ENCODE measurements around the gene RPS6KA1.
A peak's percentile ranks its signal among the peaks of the same experiment; 100 is the strongest.

Gene RPS6KA1

DNA sequence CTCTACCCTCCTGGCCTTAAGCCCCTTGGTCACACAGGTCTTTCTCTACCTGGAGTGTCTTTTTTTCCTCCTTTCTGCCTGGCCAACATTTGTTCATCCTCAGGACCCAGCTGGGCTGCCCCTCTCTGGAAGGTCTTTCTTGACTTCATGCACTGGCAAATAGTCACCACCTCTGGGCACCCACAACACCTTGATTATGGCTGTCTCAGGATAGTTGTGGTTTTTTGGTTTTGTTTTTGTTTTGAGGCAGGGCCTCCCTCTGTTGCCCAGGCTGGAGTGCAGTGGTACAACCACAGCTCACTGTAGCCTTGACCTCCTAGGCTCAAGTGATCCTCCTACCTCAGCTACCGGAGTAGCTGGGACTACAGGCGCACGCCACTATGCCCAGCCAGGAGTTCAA, 10.8 kb downstream of the RPS6KA1 start:
- Histone ChIP-seq H3K36me3 (replicated peaks) (no peaks in the 10 kb centered on the region), H3K4me3 (ENCODE audit: low read depth, low read length) (no peak overlapping the region), H3K27ac (no peak overlapping the region), H3K27me3 (replicated peaks) (no peaks in the 10 kb centered on the region)
- in situ Hi-C loops (cut with HindIII; ENCODE audit: low pct_ligation_motif_present, low sequenced_read_pairs) = no loop called here
- DNase-seq = no peak
- TF ChIP-seq, protein P1, sequence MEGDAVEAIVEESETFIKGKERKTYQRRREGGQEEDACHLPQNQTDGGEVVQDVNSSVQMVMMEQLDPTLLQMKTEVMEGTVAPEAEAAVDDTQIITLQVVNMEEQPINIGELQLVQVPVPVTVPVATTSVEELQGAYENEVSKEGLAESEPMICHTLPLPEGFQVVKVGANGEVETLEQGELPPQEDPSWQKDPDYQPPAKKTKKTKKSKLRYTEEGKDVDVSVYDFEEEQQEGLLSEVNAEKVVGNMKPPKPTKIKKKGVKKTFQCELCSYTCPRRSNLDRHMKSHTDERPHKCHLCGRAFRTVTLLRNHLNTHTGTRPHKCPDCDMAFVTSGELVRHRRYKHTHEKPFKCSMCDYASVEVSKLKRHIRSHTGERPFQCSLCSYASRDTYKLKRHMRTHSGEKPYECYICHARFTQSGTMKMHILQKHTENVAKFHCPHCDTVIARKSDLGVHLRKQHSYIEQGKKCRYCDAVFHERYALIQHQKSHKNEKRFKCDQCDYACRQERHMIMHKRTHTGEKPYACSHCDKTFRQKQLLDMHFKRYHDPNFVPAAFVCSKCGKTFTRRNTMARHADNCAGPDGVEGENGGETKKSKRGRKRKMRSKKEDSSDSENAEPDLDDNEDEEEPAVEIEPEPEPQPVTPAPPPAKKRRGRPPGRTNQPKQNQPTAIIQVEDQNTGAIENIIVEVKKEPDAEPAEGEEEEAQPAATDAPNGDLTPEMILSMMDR (IDR thresholded peaks at IDR 0.05; ENCODE audit: low read depth, low read length, missing control alignments) = no peak

DNA sequence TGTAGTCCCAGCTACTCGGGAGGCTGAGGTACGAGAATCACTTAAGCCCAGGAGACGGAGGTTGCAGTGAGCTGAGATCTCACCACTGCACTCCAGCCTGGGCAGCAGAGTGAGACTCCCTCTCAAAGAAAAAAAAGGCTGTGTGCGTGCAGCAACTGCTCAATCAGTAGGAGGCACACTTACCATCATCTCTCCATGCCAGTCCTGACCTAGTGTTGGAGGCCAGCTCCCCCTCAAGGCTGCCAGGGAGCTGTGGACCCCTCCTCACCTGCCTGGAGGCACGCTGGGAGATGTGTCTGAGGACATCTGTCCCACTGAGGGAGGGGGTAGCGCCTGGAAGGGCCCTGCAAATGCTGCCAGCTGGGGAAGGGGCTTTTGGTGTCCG, 11.9 kb downstream of the RPS6KA1 start:
- no peak for DNase-seq
- Histone ChIP-seq H3K27ac (no peak overlapping the region), H3K36me3 (replicated peaks) (no peaks in the 10 kb centered on the region), H3K27me3 (replicated peaks) (no peaks in the 10 kb centered on the region), H3K4me3 (ENCODE audit: low read depth, low read length) (no peak overlapping the region)
- in situ Hi-C loops (cut with HindIII; ENCODE audit: low pct_ligation_motif_present, low sequenced_read_pairs) = no loop called here
- TF ChIP-seq, protein P1 (IDR thresholded peaks at IDR 0.05; ENCODE audit: low read depth, low read length, missing control alignments) = no peak

DNA sequence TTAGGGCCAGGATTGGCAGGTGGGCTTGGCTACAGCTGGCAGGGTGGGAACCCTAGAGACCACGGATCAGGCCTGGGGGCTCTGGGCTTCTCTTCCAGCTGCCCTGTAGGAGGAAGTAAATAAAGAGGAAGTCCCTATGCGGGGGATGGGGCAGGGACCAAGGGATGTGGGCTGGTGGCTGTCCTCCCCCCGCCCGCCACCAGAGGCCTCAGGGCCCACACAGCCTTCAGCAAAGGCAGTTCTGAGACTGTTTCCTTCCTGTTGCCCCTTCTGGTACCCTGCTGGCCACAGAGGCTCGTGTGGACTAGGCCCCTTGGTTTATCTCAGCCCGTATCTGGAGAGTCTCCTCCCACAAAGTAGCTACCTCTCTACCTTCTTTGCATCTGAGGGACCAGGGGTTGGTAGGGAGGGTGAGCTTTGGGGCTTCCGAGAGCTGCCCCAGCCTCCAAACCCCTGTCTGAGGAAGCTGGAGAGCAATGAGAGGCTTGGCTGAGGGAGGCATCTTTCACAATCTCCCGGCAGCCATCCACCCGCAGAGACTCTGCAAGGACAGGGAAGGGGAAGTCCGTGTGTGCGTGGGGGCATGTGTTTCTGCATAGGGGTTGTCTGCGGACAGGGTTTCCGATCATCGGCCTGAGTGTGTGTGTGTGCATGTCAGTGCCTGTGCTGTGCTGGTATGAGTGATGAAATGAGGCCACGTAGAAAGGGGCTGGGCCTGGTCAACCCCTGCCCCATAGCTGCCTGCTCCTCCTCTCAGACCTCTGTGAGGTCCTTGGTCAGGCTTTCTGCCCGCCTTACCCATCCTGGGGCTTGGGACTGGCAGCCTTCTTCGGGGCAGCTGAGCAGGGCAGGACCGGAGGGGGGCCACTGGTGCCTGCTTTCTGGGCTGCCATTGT, 12.5 kb downstream of the RPS6KA1 start:
- DNase-seq = no peak
- in situ Hi-C loops (cut with HindIII; ENCODE audit: low pct_ligation_motif_present, low sequenced_read_pairs) = no loop called here
- Histone ChIP-seq H3K4me3 (ENCODE audit: low read depth, low read length) (no peak overlapping the region), H3K27me3 (replicated peaks) (no peaks in the 10 kb centered on the region), H3K36me3 (replicated peaks) (no peaks in the 10 kb centered on the region), H3K27ac (no peak overlapping the region)
- TF ChIP-seq, protein P1 (IDR thresholded peaks at IDR 0.05; ENCODE audit: low read depth, low read length, missing control alignments) = peak; percentile 58

DNA sequence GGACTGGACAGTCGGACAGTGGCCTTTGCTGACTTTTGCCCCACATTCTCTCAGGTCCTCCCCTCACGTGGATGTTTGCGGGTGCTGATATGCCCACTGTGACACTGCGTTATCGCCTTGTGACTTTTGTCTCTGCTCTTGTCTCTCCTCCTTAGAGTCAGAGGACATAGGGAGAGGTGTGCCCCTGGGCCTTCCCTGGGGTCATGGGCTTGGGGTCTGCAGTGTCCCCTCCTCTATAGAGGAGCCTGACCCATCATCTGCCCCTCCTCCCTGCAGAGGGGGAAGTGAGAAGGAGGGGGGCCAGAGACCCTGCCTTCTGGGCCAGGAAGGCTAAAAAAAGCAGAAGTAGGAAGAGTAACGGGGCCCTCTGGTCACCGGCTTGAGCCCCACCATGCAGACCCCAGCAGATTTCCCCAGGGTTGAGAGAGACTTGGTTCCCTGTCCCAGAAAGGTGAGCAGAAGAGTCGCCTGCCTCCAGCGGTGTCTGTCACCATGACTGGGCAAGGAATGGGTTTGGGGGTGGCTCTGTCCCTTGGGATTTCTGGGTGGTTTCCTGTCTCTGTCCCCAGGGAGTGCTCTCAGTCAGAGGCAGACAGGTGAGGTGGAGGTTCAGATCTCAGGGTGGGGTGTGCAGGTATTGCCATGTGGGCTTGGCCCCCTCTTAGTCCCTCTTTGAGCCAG, 13.3 kb downstream of the RPS6KA1 start:
- Histone ChIP-seq H3K27me3 (replicated peaks) (no peaks in the 10 kb centered on the region), H3K36me3 (replicated peaks) (no peaks in the 10 kb centered on the region), H3K4me3 (ENCODE audit: low read depth, low read length) (no peak overlapping the region), H3K27ac (no peak overlapping the region)
- in situ Hi-C loops (cut with HindIII; ENCODE audit: low pct_ligation_motif_present, low sequenced_read_pairs) = no loop called here
- TF ChIP-seq, protein P1 (IDR thresholded peaks at IDR 0.05; ENCODE audit: low read depth, low read length, missing control alignments) = no peak
- no peak for DNase-seq

DNA sequence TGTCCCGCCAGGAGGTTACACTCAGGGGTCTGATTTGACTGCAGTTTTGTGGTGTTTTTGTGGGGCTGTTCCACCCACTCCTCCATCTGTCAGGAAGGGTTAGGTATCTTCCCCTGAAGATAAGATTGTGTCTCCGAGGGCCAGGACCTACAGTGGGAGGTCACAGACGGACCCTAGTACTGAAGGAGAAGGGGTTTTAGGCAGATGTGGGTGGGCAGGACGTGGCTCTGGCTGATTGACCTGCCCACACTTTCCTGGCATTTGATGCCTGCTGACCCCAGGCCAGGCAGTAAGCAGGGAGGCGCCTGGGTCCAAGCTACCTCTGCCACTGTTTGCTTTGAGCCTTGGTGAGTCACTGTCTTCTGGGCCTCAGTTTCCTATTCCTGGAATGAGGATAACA, 13.9 kb downstream of the RPS6KA1 start:
- Histone ChIP-seq H3K36me3 (replicated peaks) (no peaks in the 10 kb centered on the region), H3K27ac (no peak overlapping the region), H3K4me3 (ENCODE audit: low read depth, low read length) (no peak overlapping the region), H3K27me3 (replicated peaks) (no peaks in the 10 kb centered on the region)
- in situ Hi-C loops (cut with HindIII; ENCODE audit: low pct_ligation_motif_present, low sequenced_read_pairs) = no loop called here
- DNase-seq = no peak
- TF ChIP-seq, protein P1 (IDR thresholded peaks at IDR 0.05; ENCODE audit: low read depth, low read length, missing control alignments) = no peak

Data from brain microvascular endothelial cell (primary cell).